ENCODE measurements around the gene OGDH.

Gene OGDH

DNA sequence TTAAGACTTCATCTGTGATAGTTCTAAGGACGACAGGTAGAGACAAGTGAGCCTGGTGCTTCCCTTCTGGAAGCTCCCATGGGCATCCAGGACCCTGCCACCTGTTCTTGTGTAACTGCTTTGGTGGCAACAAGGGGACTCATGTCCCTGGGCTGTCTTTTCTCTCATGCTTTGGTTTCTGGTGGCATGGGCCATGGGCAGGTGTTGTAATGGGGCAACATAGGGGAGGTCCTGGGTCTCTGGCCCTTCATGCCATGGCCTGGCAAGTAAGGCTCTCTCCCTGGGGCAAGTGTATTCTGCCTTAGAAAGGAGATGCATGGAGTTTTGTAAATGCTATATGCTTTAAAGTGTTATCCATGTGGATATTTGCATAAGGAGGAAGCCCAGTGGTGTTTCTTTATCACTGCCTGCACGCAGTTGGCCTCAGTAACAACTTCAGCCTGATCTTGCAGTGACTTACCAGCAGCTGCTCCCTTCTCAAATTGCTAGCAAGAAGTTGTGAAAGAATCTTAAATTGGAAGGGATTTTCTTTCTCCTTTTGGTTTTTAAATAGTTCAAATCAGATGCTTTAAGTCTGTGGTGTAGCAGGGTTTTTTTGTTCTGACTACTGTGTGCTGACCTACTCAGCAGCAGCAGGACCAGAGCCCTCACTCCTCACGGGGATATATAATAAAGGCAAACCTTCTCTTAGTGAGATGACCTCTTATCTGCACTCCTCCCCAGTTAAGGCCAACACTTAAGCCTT lies 39.9 kb downstream of the OGDH start:
- TF ChIP-seq, protein P1, sequence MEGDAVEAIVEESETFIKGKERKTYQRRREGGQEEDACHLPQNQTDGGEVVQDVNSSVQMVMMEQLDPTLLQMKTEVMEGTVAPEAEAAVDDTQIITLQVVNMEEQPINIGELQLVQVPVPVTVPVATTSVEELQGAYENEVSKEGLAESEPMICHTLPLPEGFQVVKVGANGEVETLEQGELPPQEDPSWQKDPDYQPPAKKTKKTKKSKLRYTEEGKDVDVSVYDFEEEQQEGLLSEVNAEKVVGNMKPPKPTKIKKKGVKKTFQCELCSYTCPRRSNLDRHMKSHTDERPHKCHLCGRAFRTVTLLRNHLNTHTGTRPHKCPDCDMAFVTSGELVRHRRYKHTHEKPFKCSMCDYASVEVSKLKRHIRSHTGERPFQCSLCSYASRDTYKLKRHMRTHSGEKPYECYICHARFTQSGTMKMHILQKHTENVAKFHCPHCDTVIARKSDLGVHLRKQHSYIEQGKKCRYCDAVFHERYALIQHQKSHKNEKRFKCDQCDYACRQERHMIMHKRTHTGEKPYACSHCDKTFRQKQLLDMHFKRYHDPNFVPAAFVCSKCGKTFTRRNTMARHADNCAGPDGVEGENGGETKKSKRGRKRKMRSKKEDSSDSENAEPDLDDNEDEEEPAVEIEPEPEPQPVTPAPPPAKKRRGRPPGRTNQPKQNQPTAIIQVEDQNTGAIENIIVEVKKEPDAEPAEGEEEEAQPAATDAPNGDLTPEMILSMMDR (IDR thresholded peaks at IDR 0.05; ENCODE audit: low read depth, low read length, missing control alignments), result no peak
- DNase-seq (ENCODE audit: low read depth), result no peak
- H3K4me3 ChIP-seq (ENCODE audit: low read depth, low read length), result no peak overlapping the region
- in situ Hi-C loops (cut with HindIII; ENCODE audit: low sequenced_read_pairs), result no loop called here

GRCh38 chr7:44646921-44647636 lies 40.7 kb downstream of the OGDH start:
- DNase-seq (ENCODE audit: low read depth), result no peak
- TF ChIP-seq, protein P1 (IDR thresholded peaks at IDR 0.05; ENCODE audit: low read depth, low read length, missing control alignments), result no peak
- no peak overlapping the region for H3K4me3 ChIP-seq (ENCODE audit: low read depth, low read length)
- in situ Hi-C loops (cut with HindIII; ENCODE audit: low sequenced_read_pairs), result no loop called here

GRCh38 chr7:44647981-44648714 lies 41.7 kb downstream of the OGDH start:
- in situ Hi-C loops (cut with HindIII; ENCODE audit: low sequenced_read_pairs), result no loop called here
- no peak for DNase-seq (ENCODE audit: low read depth)
- H3K4me3 ChIP-seq (ENCODE audit: low read depth, low read length), result no peak overlapping the region
- TF ChIP-seq, protein P1 (IDR thresholded peaks at IDR 0.05; ENCODE audit: low read depth, low read length, missing control alignments), result no peak

- in situ Hi-C loops (cut with HindIII; ENCODE audit: low sequenced_read_pairs), result no loop called here
- H3K4me3 ChIP-seq (ENCODE audit: low read depth, low read length), result no peak overlapping the region
- DNase-seq (ENCODE audit: low read depth), result no peak
- TF ChIP-seq, protein P1 (IDR thresholded peaks at IDR 0.05; ENCODE audit: low read depth, low read length, missing control alignments), result no peak
Observed at GRCh38 chr7:44650242-44650641, 43.8 kb downstream of the OGDH start.

GRCh38 chr7:44650772-44651171 lies 44.3 kb downstream of the OGDH start:
- no peak overlapping the region for H3K4me3 ChIP-seq (ENCODE audit: low read depth, low read length)
- DNase-seq (ENCODE audit: low read depth), result no peak
- in situ Hi-C loops (cut with HindIII; ENCODE audit: low sequenced_read_pairs), result no loop called here
- TF ChIP-seq, protein P1 (IDR thresholded peaks at IDR 0.05; ENCODE audit: low read depth, low read length, missing control alignments), result no peak

DNA sequence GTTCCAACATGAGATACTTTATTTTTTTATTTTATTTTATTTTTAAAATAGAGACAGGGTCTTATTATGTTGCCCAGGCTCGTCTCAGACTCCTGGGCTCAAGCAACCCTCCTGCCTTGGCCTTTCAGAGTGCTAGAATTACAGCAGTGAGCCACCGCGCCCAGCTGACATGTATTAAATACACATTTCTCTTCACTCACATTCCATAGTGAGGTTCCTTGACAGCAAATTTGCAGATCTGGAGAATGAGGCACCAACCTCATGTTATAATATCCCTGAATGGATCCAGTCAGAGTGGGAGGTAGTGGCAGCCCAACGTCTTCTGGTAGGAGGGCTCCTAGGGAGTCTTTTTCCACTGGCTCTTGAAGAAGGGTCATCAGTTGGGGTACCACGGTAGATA lies 46.1 kb downstream of the OGDH start:
- TF ChIP-seq, protein P1 (IDR thresholded peaks at IDR 0.05; ENCODE audit: low read depth, low read length, missing control alignments), result no peak
- H3K4me3 ChIP-seq (ENCODE audit: low read depth, low read length), result no peak overlapping the region
- in situ Hi-C loops (cut with HindIII; ENCODE audit: low sequenced_read_pairs), result no loop called here
- DNase-seq (ENCODE audit: low read depth), result no peak
